Ammon's horn (tissue), 1 donor: ENCODE data around the gene MPP1.
"Not testable (repeated sequence)": the region's sequence is repeated elsewhere in the genome, so short reads cannot be mapped to it uniquely, and the experiment has no call there.

Experiments
- DNase-seq: peaks from one replicate; pipeline ENCODE4 v3.0.0-alpha.2; 2016; ENCODE audit warnings: low spot score

The MPP1 gene

DNA sequence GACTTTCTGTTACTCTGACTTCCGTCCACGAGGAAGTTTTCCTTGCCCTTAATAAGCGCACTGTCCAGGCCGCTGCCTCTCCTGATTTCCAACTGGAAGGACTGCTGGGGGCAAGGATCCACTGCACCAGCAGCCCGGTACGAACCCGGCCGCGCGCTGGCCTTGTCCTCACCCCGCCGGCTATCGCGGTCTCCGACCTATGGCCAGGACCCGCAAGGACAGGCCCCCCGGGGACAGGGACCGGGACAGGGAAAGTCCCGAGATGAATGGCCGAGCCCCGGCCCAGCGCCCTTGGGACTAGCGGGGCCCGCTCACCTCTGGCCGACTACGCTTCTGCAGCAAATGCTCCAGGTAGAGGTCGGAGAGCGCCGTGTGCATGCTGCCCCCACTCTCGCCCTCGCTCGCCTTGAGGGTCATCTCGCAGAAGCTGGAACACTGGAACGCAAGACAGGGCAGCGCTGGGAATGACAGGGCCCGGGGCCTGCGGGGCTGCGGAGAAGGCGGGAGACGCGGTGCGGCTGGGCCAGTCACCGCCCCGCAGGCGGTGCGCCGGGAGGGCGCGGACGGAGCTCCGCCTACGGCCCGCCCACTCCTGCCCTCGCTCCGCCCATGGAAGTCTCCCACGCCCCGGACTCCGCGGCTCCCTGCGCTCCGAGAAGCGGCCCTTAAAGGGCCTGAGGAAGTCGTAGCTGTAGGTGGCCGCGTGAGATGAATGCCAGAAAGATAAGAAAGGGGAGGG, at the start of gene MPP1:
Gene MPP1 (minus strand): TSS at position 529 of the 739 bp plus-strand sequence. CDS start 112 bp downstream, at position 417.
- peak; percentile 84 for DNase-seq

DNA sequence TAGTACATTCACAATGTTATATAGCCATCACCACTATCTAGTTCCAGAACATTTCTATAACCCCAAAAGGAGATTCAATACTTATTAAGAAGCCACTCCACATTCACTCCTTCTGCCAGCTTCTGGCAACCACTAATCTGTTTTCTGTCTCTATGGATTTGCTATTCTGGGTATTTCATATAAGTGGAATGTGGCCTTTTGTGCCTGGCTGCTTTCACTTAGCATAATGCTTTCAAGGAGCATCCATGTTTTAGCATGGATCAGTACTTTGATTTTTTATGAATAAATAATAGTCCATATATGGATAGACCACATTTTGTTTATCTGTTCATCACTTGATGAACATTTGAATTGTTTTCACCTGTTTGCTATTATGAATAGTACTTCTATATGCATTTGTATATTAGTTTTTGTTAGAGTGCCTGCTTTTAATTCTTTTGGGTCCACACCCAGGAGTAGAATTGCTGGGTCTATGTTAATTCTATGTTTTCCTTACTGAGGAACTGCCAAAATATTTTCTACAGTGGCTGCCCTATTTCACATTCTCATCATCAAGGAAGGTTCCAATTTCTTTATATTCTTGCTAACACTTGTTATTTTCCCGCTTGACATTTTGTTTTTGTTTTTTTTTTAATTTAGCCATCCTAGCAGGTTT, 45.8 kb upstream of the MPP1 start:
- no peak for DNase-seq

DNA sequence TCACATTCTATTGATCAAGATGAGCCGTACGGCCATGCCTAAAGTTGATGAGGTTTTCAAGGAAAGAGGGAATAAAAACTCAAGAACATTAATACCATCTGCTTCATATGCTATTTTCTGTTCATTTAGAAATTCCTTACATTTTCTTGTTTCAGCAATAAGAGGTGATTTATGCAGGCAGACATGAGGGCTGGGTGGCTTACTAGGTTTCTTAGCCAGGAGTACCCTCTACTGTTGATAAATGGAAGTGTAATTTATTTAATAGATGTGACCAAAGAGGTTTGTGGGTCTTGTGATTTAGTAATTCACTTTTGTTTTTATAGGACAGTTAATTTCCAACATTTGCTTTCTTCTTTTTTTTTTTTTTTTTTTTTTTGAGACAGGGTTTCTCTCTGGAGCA, 35.6 kb upstream of the MPP1 start:
- peak; percentile 13 for DNase-seq

DNA sequence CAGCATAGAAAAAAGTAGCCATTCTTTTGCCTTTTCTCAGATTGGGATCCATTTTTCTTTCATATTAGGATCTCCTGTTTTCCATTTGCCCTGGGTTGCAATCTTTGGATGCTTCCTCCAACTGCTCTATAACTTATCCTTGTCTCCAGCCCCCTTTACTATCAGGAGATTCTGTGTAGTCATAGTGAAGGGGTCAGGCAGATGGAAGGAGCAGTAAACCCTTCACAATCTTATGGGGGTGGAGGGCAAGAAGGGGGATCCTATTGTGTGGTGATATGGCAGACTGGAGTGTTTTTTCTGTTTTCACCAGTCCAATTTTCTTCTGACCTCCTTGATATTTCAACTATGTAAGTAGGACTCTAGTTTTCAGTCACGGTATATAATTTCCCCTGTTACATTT, 30.9 kb upstream of the MPP1 start:
- no peak for DNase-seq

GRCh38 chrX:154834562-154834961, 29.3 kb upstream of the MPP1 start, which contains the start of gene SMIM9:
Gene SMIM9 (minus strand): TSS chrX:154834662. CDS start chrX:154830856, 3,806 bp downstream.
- DNase-seq = no peak

GRCh38 chrX:154833746-154834274, 28.5 kb upstream of the MPP1 start:
- DNase-seq = no peak

GRCh38 chrX:154829926-154830442, 24.7 kb upstream of the MPP1 start:
- DNase-seq = no peak

DNA sequence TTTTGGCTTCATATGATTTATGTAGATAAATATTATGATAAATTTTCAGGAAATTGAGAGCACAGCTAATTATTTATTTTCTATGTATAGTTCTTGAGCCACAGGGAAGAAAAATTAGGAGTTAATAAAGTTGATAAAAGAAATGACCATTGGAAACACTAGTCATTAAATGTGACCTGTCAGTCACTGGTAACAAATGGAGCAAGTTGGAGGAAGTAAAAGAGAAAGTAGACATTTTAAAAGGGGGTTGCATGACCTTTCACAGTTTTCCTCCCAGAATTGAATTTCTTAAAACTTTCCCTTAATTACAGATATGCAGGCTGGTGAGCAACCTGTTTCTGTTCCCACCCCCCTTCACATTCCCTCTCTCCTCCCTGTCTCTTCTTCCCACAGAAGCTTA, 23.8 kb upstream of the MPP1 start:
- DNase-seq = no peak

- no peak for DNase-seq
Measured at GRCh38 chrX:154828016-154828408, 22.7 kb upstream of the MPP1 start.

- no peak for DNase-seq
Measured at GRCh38 chrX:154827194-154828015, 22.1 kb upstream of the MPP1 start.

DNA sequence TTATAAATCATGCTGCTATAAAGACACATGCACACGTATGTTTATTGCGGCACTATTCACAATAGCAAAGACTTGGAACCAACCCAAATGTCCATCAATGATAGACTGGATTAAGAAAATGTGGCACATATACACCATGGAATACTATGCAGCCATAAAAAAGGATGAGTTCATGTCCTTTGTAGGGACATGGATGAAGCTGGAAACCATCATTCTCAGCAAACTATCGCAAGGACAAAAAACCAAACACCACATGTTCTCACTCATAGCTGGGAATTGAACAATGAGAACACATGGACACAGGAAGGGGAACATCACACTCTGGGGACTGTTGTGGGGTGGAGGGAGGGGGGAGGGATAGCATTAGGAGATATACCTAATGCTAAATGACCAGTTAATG, 20.3 kb upstream of the MPP1 start:
- not testable (repeated sequence) for DNase-seq

DNA sequence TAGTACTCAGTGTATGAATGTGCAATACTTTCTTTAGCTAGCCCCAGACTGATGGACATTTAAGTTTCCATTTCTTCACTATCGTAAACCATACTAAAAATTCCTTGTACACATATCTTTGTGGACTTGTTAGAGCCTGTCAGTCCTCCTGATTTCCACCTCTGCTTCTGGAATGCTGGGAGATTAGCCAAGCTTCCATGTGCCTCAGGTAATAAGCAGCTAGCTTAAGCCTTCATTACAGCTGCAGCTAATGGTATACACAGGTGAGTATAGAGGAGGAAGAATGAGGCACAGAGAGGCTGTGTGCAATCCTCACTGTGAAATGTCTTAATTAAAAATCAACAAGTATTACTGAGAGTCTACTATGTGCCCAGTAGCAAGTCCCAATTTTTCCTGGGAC, 19.4 kb upstream of the MPP1 start:
- no peak for DNase-seq

DNA sequence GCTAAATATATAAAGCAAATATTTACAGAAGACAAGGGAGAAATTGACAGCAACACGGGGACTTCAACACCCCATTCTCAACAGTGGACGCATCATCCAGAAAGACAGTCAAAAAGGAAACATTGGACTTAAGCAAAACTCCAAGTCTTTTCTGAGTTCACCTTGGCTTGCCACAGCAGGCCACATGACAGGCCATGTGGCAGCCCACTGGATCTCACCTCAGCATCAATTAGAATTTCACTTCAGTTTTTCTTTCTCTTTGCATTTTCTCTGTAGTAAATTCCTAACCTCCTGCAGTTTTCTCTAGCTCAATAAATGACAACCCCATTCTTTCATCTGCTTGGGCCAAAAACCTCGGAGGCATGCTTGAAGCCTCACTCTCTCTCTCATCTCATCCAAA, 16.7 kb upstream of the MPP1 start:
- no peak for DNase-seq

GRCh38 chrX:154821523-154821922, 16.2 kb upstream of the MPP1 start:
- no peak for DNase-seq

DNA sequence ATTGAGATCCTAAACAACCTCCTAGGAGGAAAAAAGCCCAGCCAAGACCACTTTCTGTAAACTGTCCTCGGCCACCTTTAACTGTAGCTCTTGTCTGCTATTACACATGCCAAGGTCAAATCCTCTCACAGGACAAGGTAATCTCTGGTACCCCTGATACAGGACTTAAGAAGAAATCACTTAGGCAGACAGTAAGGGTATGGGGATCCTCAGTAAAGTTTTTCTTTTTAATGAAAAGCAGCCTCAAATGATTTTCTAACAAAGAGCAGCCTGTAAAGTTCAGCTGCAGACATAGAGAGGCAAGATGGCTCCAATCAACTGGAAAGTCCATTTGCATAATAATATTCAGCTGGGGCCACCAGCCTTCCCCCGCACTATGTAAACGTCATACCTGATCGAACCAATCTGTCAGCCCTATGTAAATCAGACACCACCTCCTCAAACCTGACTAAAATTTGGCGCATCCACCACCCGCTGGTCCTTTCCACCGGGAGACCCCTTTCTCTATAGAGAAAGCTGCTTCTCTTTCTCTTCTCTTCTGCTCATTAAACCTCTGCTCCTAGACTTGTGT, 14.6 kb upstream of the MPP1 start:
- DNase-seq = no peak

GRCh38 chrX:154818916-154819770, 13.9 kb upstream of the MPP1 start:
- DNase-seq = no peak

DNA sequence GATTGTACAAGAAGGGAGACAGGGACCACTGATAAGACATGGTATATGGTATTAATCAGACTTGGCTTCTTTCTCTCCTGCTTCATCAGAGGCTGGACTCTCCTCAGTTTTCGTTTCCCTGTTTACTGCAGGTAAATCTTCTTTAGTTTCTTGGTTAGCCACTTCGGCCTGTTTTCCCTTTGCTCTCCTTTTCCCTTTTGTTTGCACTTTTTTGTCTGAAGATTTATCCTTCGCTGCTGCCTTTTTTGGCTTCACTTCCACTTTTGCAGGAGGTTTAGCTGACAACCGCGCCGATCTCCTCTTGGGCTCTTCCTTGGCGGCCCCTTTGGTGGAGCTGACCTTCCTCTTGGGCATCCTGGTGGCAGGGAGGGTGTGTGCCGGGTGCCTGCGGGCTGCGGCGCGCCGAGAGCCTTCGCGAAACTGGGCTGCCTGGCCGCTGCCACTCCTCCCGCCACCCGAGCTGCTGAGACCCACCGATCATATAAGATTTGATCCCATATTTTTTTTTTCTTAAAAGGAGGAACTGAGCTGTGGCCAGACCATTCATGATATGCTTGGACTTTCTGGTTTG, 11.8 kb upstream of the MPP1 start:
- not testable (repeated sequence) for DNase-seq

GRCh38 chrX:154816326-154816898, 11.1 kb upstream of the MPP1 start:
- not testable (repeated sequence) for DNase-seq

- DNase-seq = no peak
Measured at GRCh38 chrX:154815274-154815818, 10.1 kb upstream of the MPP1 start.

DNA sequence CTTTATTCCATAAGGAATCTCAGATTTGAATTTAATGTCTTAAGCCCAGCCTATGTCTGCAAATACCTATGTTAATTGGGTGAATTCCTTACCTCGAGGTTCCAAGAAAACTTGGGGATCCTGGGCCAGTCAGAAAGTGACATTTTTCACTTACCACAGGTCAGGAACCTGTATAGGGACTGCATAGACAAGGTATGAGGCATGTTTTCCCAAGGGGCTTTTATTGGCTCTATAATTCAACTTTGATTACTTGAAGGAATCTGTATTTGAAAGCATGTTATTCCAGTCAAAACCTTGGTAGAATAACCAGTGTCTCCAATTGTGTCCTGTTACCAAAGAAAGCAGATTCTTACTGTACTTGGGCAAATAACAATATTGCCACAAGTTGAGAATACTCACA, 8.5 kb upstream of the MPP1 start:
- DNase-seq = no peak
